T-helper 2 cell treated with Interferon-gamma antibody and Interleukin-4, amounts not matched to agents 5 μg/mL and 100 μg/mL, for 36 hours (primary cell): ENCODE results near the gene EBPL.
A peak's percentile ranks its signal among the peaks of the same experiment; 100 is the strongest.

Source experiments
- DNase-seq: peaks from one replicate; pipeline ENCODE4 v3.0.0; 2021; ENCODE audit warnings: low spot score
- H3K27ac Mint-ChIP-seq: one replicate; pipeline ENCODE4 v1.8.0; 2021; ENCODE audit warnings: mild to moderate bottlenecking, mixed read lengths
- H3K27me3 Mint-ChIP-seq: one replicate; pipeline ENCODE4 v1.8.0; 2021; ENCODE audit warnings: low read depth, mixed read lengths
- H3K36me3 Mint-ChIP-seq: one replicate; pipeline ENCODE4 v1.8.0; 2021; ENCODE audit warnings: low read depth, mixed read lengths
- H3K4me1 Mint-ChIP-seq: one replicate; pipeline ENCODE4 v1.8.0; 2021; ENCODE audit warnings: low read depth, mixed read lengths
- H3K4me3 Mint-ChIP-seq: one replicate; pipeline ENCODE4 v1.8.0; 2022; ENCODE audit warnings: mild to moderate bottlenecking, moderate library complexity, mixed read lengths
- H3K9me3 Mint-ChIP-seq: one replicate; pipeline ENCODE4 v1.8.0; 2021; ENCODE audit warnings: mixed read lengths

The EBPL gene

DNA sequence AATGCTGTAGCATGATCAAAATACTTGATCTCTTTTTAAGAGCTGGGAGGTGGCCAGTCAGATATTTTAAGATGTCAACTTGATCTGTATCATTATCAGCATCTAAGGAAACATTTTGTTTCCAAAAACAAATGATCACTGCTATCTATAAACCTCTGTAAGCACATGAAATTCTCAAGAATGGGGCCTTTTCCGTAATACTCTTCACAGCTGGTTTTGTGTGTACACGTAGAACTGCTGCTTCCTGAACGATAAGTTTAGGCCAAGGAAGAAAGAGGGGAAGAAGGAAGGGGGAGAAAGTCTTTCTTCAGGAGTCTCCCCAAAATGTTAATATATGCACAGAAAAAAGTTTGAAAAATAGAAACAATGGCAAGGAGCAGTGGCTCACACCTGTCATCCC is 37.3 kb downstream of the EBPL start:
- peaks cover 3% of the 10 kb centered on the region for H3K4me1 Mint-ChIP-seq
- H3K27me3 Mint-ChIP-seq: no peaks in the 10 kb centered on the region
- no peak for DNase-seq
- H3K9me3 Mint-ChIP-seq: no peaks in the 10 kb centered on the region
- no peak overlapping the region for H3K27ac Mint-ChIP-seq
- H3K4me3 Mint-ChIP-seq: no peak overlapping the region
- peaks cover 2% of the 10 kb centered on the region for H3K36me3 Mint-ChIP-seq

DNA sequence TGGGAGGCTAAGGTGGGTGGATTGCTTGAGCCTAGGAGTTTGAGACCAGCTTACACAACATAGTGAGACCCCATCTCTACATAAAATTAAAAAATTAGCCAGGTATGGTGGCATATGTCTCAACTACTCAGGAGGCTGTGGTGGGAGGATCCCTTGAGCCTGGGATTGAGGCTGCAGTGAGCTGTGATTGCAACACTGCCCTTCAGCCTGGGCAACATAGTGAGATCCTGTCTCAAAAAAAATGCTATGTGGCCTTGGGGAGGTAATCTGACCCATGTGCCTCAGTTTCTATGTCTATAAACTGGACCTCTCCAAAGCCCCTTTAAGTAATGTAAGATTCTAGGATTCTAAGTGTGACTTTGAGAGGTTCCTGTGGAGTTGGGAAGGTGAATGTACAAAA is 37.8 kb downstream of the EBPL start:
- DNase-seq: no peak
- Mint-ChIP-seq H3K4me1 (peaks cover 3% of the 10 kb centered on the region), H3K27me3 (no peaks in the 10 kb centered on the region), H3K27ac (no peak overlapping the region), H3K36me3 (peaks cover 2% of the 10 kb centered on the region), H3K9me3 (no peaks in the 10 kb centered on the region), H3K4me3 (no peak overlapping the region)

DNA sequence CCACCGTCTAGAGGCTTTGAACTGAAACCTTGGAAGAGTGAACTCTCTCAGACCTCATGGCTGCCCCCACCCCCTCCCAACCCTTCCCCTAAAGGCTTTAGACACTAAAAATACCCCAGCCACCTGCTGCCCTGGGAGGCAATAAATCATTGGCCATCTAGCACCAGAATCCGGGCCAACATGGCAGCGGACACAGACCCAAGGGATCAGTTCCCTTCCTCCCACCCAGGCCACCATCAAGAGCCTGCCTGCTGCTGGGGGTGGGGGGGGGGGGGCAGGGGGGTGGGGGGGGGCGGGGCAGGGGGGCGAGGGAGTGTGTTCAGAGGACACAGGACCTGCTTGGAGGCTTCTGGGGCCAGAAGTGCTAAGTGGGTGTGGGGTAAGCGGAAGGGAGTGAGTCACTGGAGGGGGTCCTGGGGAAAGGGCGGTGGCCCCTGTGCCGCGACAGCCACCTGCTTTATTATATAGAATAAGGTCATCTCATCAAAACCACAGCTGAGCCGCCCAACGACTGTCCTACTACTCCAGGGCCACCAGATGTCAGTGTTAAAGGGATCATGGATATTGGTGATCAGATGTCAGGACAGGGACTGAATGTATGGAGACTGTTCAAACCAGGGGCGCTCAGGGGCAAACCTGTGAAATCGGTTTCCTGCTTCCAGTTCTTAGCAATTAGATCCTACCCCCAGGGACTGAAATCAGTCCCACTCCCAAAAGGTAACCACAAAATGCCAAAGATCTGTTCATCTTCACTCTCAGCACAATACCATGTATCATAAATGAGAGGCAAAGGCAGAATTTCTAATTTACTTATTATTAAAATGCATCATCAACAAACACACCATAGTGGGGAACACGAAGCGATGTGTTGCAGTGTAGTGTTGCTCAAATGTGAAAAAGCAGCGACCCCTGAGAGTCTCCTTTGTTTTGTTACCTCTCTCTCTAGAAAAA is 38.7 kb downstream of the EBPL start:
- DNase-seq: no peak
- Mint-ChIP-seq H3K9me3 (no peaks in the 10 kb centered on the region), H3K36me3 (no peaks in the 10 kb centered on the region), H3K4me1 (peaks cover 3% of the 10 kb centered on the region), H3K27ac (no peak overlapping the region), H3K27me3 (no peaks in the 10 kb centered on the region), H3K4me3 (no peak overlapping the region)

DNA sequence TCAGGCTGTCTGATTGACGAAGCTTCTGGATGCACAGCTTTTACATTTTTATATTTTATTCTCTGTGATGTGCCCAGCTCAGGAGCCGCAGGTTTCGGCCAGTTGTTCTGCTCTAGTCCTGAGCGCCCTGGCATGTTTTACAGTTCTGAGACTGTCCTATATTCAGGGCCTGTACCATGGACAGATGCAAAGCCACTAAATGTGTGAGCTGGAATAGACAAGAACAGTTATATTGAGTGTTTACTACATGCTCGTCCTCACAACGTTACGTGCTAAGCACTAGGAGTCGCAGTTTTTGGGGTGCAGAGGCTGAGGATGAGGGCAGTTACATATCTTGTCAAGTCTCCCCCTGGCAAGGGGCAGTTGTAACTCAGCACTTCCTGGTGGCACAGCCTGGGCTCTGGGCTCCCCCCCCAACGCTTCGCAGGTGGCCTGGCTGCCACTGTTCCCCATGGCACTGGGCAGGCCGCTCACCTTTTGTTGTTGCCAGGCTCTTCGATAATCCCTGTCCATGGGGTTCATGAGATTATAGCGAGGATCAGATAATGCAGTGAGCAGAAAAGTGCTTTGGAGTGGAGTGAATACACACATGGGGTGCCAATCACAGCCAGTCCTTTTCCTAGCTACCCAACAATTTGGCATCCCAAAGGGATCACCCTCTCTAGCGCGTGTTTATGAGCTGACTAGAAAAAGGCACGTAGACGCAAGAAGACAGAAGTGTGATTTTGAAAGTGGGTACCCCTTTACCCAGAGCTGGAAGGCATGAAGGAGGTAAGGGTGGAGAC is 39.5 kb downstream of the EBPL start:
- Mint-ChIP-seq H3K36me3 (no peaks in the 10 kb centered on the region), H3K27me3 (no peaks in the 10 kb centered on the region), H3K9me3 (no peaks in the 10 kb centered on the region), H3K27ac (no peak overlapping the region), H3K4me3 (no peak overlapping the region), H3K4me1 (peaks cover 3% of the 10 kb centered on the region)
- no peak for DNase-seq

DNA sequence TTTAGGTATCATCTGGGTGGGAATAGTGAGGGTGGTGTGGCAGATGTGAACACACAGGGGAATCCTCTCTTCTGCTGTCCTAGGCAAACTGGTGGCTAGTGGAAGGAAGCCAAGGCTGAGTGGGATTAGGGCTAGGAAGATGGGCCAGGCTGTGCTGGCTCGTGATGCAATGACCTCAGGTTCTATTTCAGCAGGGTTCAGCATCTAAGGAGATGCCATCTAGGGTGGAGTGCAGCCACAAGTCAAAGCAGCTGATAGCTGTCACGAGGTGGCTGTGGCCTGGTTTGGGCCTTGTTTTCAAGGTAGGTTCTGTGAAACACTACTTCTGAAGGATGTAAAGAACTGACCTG is 41.3 kb downstream of the EBPL start:
- Mint-ChIP-seq H3K27ac (no peak overlapping the region), H3K4me3 (no peak overlapping the region), H3K9me3 (no peaks in the 10 kb centered on the region), H3K27me3 (no peaks in the 10 kb centered on the region), H3K36me3 (no peaks in the 10 kb centered on the region), H3K4me1 (peaks cover 8% of the 10 kb centered on the region)
- no peak for DNase-seq

DNA sequence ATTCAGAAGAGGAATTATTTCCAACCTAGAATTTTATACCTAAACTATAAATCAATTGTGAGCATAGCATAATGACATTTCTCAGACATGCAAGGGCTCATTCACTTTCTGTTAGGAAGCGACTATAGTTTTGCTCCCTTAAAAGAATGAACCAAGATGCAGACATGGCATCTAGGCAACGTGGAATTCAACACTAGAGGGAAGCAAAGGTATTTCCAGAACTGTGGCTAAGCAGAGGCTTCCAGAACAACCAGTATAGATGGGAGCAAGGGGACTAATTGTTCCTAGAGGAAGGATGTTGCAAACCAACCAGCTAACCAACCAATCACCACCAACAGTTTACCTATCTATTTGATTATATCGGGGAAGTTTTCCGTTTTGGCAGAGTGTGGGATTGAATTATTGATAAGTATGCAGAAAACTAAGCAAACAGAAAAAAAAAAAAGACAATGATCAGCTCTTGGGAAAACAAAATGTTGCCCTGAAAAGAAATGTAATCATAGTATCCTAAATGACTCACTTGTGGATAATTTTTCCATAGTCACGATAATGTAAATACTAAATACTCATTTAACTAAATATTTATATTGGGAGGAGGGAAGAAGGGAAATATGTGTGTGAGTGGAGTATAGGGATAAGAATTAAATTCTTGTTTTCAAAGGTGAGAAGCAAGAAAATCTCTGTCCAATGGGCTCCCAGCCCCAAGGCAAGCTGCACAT is 41.9 kb downstream of the EBPL start:
- Mint-ChIP-seq H3K4me1 (peaks cover 10% of the 10 kb centered on the region), H3K27me3 (no peaks in the 10 kb centered on the region), H3K27ac (no peak overlapping the region), H3K4me3 (no peak overlapping the region), H3K36me3 (no peaks in the 10 kb centered on the region), H3K9me3 (no peaks in the 10 kb centered on the region)
- no peak for DNase-seq

DNA sequence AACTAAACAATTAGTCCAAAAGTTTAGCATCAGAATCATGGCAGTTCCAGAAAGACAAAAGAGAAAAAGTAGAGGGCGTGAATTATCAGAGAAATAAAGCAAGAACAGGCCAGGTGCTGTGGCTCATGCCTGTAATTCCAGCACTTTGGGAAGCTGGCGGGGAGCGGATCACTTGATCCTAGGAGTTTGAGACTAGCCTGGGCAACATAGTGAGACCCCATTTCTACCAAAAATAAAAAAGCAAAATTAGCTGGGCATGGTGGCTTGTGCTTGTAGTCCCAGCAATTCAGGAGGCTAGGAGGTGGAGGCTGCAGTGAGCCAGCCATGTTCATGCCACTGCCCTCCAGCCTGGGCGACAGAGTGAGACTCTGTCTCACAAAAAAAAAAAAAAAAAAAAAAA is 44.6 kb downstream of the EBPL start:
- H3K36me3 Mint-ChIP-seq: no peaks in the 10 kb centered on the region
- no peak overlapping the region for H3K4me3 Mint-ChIP-seq
- no peak for DNase-seq
- no peak overlapping the region for H3K27ac Mint-ChIP-seq
- no peaks in the 10 kb centered on the region for H3K27me3 Mint-ChIP-seq
- H3K4me1 Mint-ChIP-seq: peaks cover 12% of the 10 kb centered on the region
- no peaks in the 10 kb centered on the region for H3K9me3 Mint-ChIP-seq

DNA sequence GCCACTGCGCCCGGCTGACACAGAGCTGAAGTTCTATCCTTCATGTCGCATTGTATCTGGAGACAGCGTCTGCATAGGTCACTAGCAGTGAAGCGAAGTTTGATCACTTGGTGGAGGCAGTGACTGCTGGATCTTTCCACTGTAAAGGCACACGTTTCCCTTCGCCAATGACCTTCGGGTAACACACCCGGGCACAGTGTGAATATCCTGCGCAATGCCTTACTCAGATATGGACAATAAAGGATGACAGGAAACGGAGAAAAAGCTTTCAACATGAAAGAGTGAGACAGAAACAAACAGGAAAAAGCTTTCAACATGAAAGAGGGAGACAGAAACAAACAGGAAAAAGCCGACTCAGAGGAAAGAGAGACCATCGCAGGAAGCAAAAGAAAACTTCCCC is 45.8 kb downstream of the EBPL start:
- Mint-ChIP-seq H3K4me3 (peak overlapping the region; percentile 63), H3K9me3 (no peaks in the 10 kb centered on the region), H3K4me1 (peaks cover 12% of the 10 kb centered on the region), H3K36me3 (no peaks in the 10 kb centered on the region), H3K27me3 (no peaks in the 10 kb centered on the region), H3K27ac (peak overlapping the region; percentile 52)
- DNase-seq: no peak

DNA sequence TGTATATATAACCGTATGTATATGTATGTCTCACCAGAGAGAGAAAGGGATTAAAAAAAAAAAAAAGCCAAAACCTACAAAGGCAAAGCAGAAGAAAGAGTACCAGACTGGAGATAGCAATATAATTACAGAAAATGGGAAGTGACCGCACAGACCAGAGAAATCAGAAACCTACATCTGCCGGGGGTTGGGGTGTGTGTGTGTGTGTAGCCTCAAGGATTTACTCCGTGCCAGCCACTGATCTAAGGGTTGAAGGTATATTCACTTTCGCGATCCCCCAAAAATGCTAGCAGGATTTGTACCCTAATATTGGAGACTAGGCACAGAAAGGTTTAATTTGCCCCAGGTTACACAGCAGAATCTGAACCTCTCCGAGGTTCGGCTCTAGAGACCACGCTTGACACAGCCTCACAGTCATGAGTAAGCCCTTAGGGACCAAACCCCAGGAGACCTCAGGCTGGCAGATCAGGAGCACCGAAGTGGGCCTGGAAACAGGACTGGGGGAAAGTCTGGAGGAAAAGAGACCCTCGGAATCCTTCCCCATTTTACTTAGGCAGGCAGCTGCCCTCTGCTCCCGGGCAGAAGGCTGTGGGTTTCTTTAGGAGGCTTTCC is 48.1 kb downstream of the EBPL start:
- no peak overlapping the region for H3K4me3 Mint-ChIP-seq
- H3K36me3 Mint-ChIP-seq: no peaks in the 10 kb centered on the region
- H3K4me1 Mint-ChIP-seq: peaks cover 9% of the 10 kb centered on the region
- no peak overlapping the region for H3K27ac Mint-ChIP-seq
- no peak for DNase-seq
- H3K9me3 Mint-ChIP-seq: no peaks in the 10 kb centered on the region
- H3K27me3 Mint-ChIP-seq: no peaks in the 10 kb centered on the region

DNA sequence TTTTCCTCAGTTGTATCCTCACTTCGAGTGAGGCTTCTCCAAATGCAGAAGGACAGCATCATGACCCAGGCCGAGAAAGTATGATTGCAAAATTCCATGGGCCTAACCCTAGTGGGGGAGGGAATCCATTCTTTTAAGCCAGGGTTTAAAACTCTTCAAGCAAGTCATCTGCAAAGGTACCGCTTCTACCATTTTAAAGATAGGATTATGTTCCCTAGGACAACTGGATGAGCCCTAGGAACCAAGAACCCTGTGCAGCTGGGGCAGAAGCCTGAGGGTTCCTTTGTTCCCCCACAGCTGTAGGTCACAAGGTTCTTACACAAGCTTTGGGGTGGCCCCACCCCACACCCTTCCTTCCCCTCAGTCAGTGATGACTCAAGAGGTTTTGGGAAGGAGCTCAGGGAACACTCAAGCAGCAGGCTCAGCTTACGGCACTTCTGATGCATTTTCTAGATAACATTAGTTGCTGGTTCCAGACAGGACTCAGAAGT is 49.4 kb downstream of the EBPL start:
- Mint-ChIP-seq H3K27ac (no peak overlapping the region), H3K27me3 (no peaks in the 10 kb centered on the region), H3K36me3 (no peaks in the 10 kb centered on the region), H3K9me3 (no peaks in the 10 kb centered on the region), H3K4me3 (no peak overlapping the region), H3K4me1 (peaks cover 9% of the 10 kb centered on the region)
- no peak for DNase-seq

DNA sequence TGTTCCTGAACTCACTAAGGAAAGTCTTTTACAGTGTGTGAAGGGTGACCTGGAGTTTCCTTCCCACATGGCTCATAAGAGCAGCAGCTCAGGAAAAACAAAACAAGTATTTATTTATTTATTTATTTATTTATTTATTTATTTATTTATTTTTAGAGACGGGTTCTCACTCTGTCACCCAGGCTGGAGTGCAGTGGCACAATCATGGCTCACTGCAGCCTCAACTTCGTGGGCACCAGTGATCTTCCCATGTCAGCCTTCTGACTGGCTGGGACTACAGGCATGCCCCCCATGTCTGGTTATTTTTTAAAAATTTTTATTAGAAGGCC is 52.6 kb downstream of the EBPL start:
- H3K4me1 Mint-ChIP-seq: peaks cover 9% of the 10 kb centered on the region
- no peaks in the 10 kb centered on the region for H3K36me3 Mint-ChIP-seq
- no peaks in the 10 kb centered on the region for H3K27me3 Mint-ChIP-seq
- H3K9me3 Mint-ChIP-seq: no peaks in the 10 kb centered on the region
- H3K27ac Mint-ChIP-seq: no peak overlapping the region
- H3K4me3 Mint-ChIP-seq: no peak overlapping the region
- no peak for DNase-seq

DNA sequence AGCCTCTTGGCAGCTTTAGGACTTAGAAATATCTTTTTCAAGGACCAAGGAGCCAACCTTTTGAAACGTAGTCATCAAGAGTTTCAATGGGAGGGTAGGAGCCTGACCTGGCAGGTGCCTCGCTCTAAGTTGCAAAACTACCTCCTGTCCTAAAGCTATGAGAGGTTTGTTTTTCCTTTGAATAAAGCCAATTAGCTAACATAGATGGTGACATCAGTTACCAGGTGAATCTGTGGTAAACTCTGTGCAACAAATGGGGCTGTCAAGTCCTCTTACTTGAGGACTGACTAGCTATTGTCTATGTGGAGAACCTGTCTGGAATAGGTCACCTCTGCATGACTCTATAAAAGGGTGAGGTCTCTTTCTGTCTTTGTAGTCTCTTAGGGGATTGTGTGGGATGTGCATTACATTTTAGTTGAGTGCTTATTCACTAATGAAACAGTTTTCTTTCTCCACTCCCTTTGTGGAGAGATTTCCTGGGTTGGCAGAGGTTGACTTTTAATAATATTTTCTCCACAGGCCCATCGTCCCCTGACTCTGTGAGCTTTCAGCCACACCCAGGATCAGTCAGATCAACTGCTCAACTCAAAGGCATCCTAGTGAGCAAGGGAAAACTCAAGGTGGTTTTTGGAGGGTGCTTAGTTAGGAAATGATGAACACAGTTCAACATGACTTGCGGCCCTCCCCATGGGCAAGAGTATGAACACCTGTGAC is 53.1 kb downstream of the EBPL start:
- H3K36me3 Mint-ChIP-seq: peaks cover 3% of the 10 kb centered on the region
- H3K9me3 Mint-ChIP-seq: no peaks in the 10 kb centered on the region
- H3K27me3 Mint-ChIP-seq: no peaks in the 10 kb centered on the region
- no peak overlapping the region for H3K4me3 Mint-ChIP-seq
- H3K4me1 Mint-ChIP-seq: peaks cover 10% of the 10 kb centered on the region
- DNase-seq: no peak
- no peak overlapping the region for H3K27ac Mint-ChIP-seq

DNA sequence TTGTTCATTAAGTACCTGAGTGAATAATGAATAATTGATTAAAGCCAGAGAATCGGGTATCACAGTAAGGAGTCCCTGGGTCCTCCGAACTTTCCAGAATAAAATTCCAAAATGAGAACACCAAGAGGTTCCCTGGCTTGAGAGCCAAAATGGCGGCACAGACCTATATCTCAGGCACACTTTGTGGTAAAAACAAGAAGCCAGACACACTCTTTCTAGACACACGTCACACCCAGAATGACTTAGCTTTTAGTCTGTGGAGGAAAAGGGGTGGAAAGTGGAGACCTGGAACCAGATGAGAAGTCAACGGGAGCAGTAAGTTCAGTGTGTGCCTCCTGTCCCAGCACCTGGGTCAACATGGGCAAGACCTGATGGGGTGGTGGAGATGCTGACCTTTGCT is 54.6 kb downstream of the EBPL start:
- peaks cover 3% of the 10 kb centered on the region for H3K36me3 Mint-ChIP-seq
- no peak for DNase-seq
- peaks cover 8% of the 10 kb centered on the region for H3K4me1 Mint-ChIP-seq
- no peak overlapping the region for H3K27ac Mint-ChIP-seq
- peak overlapping the region; percentile 9 for H3K4me3 Mint-ChIP-seq
- H3K9me3 Mint-ChIP-seq: no peaks in the 10 kb centered on the region
- no peaks in the 10 kb centered on the region for H3K27me3 Mint-ChIP-seq
